Measurements from ENCODE around the gene PIGQ.

Gene PIGQ

DNA sequence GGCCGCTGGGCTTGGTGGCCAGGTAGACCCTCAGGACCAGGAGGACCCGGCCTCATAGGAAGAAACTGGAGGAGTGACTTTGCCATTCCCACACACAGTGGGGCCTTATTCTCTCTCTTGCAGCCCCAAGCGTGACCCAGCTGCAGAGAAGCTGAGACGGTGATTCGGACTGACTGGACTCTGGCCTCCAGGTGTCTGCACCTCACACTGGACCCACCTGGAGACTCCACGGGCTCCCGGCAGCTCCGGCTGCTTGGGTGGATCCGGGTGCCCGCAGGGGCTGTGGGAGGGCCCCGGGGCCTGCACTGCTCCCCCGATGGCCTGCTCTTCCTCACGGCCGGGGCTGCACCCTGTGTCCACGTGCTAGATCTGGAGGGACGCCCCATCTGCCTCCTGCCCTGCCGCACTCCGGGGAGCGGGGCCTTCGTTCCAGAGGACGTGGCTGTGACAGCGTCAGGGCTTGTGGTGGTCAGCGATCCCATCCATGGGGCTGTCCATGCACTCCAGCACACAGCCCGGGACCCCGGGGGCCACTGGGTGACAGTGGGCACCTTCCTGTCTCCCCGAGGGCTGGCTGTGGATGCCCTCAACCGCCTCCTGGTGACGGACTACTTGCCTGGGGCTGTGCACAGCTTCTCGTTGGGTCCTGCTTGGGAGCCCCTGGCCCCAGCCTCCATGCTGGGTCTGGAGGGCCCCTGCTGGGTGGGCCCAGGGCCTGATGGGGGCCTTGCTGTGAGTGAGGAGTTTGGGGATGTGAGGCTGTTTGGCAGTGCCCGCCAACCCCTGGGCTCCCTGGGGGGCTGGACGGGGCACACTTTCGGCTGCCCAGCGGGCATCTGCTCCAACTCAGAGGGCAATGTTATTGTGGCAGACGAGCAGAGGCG lies 2.2 kb upstream of the PIGQ start:
- DNase-seq (ENCODE audit: low read depth in 1 of 2, low spot score in 1 of 2), result no peak

DNA sequence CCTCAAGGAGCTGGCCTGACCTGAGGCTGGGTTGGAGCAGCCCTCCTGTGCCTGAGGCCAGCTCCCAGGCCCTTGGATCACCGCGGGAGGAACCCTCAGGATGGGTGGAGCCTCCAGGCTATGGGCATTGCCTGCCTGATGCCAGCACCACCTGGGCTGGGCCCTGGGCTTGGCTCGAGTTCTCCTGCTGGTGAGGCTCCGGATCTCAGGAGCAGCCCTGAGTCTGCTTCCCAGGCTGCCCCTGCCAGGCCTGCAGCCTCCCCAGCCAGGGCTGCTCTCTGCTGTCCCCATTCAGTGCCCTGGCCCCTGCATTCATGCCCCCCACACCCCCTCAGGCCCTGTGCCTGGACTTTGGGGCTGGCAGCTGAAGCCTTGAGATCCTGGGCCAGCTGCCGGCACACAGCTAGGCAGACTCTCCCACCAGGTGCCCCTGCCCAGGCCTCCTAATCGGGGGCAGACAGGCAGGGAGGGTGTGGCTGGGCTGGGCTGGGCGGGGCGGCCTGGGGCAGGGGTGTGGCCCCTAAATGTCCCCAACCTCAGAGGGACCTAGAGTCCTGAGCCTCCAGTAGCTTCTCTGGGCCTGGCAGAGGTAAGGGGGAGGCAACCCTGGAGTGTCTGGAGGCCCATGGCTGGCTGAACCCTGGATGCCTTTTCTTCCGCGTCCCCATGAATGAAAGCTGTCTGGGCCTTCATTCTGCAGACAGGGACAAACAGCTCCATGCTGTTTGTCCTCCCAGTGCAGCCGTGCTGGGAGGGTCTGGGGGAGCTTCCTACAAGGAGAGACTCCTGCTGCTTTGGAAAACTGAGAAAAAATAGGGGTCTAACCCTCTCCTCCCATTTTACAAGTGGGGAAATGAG lies 1.1 kb upstream of the PIGQ start:
- no peak for DNase-seq (ENCODE audit: low read depth in 1 of 2, low spot score in 1 of 2)

DNA sequence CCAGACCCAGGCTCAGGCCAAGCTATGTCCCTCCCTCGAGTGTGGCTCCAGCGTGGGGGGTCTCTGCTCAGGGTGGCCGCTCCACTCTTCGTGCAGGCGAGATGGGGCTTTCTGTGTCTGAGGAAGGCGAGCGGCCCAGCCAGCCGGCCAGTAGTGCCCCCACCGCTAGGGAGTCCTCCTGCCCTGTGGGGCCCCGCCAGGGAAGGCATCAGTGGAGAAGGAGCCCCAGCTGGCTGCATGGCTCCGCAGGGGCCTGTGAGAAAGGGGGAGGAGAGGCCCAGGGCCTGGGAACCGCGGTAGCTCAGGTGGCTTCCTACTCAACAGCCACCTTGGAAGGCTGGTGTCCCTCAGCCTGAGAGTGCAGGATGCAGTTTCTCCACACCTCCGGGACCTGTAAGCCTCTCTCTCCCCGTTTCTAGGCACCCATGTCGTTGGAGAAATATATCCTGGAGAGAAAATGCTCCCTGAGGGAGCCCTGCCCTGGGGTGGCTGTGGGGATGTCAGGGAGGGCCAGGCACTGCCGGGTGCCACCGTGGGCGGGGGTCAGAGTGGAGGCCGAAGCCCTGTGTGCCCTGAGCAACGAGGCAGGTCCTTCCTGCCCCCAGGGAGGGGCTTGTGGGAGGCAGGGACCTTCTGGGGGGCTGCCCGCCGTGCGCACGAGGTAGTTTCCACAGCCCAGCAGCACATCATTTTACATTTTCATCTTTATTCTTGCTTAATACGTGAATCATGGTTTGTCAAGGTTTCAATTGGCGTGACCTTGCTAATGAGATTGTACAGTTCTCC lies 3.3 kb downstream of the PIGQ start:
- DNase-seq (ENCODE audit: low read depth in 1 of 2, low spot score in 1 of 2), result no peak

DNA sequence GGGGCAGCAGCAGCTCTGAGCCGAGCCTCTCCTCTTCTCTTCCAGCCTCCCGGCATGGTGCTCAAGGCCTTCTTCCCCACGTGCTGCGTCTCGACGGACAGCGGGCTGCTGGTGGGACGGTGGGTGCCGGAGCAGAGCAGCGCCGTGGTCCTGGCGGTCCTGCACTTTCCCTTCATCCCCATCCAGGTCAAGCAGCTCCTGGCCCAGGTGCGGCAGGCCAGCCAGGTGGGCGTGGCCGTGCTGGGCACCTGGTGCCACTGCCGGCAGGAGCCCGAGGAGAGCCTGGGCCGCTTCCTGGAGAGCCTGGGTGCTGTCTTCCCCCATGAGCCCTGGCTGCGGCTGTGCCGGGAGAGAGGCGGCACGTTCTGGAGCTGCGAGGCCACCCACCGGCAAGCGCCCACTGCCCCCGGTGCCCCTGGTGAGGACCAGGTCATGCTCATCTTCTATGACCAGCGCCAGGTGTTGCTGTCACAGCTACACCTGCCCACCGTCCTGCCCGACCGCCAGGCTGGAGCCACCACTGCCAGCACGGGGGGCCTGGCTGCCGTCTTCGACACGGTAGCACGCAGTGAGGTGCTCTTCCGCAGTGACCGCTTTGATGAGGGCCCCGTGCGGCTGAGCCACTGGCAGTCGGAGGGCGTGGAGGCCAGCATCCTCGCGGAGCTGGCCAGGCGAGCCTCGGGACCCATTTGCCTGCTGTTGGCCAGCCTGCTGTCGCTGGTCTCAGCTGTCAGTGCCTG lies 4.4 kb downstream of the PIGQ start:
- no peak for DNase-seq (ENCODE audit: low read depth in 1 of 2, low spot score in 1 of 2)

DNA sequence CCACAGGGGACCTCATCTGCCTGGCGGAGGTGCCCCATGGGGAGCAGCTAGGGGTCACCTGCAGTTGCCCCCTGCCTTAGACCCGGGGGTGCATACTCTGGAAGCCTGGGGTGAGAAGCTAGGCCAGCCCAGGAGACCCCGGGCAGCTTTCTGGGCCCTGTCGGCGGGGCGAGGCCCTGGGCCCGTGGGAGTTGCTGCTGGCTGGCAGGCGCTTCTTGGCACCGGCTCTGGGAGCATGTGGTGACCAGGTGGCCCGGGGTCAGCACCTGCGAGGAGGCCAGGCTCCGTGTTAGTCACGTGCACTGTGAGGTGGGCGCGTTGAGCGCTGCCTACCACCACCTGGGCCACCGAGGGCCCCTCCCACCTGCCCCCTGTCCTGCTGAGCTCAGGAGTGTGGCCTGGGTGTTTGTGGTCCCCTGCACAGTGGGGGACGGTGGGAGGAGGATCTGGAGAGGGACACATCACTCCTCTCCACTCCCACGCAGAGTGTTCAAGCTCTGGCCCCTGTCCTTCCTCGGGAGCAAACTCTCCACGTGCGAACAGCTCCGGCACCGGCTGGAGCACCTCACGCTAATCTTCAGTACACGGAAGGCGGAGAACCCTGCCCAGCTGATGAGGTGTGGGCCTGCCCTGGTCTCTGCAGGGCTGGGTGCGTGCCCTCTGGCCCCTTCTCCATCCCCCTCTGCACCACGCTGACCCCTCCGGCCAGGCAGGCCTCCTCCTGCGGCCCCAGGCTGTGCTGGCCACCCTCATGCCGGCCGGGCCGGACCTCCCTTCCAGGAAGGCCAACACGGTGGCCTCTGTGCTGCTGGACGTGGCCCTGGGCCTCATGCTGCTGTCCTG lies 5.8 kb downstream of the PIGQ start:
- no peak for DNase-seq (ENCODE audit: low read depth in 1 of 2, low spot score in 1 of 2)

DNA sequence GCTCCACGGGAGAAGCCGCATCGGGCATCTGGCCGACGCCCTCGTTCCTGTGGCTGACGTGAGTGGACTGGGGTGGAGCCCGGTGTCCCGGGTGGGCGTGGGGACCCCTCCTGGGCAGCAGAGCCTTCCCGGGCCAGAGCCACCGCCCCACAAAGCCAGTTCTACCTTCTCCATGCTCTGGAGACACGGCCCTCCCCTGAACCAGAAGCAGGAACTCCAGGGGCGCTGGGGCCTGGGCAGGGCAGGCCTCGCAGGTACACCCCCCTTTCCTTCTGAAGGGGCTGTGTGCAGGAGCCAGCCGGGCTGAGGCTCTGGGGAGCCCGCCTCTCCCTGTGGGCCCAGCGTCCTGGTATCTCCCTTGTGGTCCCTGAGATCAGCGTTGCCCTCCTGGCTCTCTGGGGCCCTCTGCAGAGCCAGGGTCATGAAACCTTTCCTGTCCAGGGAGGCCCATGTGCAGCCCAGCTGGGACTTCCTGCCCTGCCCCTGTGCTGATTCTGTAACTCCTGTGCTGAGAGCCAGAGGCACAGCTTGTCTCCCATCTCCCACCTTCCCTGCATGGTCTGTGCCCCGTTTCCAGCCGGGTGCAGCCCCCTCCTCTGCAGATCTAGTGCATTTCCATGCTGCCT lies 6.5 kb downstream of the PIGQ start:
- DNase-seq (ENCODE audit: low read depth in 1 of 2, low spot score in 1 of 2), result no peak

DNA sequence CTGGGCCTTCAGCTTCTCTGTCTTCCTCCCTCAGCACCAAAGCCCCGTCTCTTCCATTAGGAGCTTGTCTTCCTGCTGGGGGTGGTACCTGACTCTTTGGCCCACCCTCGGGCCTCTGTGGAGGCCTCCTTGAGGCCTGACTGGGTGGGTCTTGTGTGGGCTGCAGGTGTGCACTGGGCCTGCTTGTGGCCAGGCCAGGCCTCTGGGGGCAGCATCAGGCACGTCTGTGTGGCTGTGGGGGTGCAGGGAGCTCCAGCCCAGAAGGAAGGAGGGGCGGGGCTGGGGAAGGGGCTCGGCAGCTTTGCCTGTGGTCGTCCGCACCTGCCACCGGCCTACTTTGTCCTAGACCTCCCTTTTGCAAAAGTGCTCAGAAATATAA lies 7.0 kb downstream of the PIGQ start:
- no peak for DNase-seq (ENCODE audit: low read depth in 1 of 2, low spot score in 1 of 2)

DNA sequence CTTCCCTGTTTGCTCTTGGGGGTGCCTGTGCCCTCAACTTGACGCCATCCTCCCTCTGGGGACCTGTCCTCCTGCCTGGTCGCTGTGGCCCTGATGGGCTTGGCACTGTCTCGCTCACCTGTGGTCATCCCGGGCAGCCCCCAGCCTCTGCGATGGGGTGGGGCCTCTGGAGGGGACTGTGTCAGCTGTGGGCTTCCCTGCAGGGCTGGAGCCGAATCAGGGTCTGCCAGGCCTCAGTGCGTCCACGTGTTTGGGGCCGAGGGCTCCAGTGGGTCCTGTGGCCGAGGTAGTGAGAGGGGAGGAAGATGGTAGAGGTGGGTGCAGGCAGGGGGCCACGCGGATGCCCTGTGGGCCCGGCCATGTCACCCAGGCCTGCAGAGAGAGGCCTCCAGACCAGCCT lies 8.0 kb downstream of the PIGQ start:
- no peak for DNase-seq (ENCODE audit: low read depth in 1 of 2, low spot score in 1 of 2)

DNA sequence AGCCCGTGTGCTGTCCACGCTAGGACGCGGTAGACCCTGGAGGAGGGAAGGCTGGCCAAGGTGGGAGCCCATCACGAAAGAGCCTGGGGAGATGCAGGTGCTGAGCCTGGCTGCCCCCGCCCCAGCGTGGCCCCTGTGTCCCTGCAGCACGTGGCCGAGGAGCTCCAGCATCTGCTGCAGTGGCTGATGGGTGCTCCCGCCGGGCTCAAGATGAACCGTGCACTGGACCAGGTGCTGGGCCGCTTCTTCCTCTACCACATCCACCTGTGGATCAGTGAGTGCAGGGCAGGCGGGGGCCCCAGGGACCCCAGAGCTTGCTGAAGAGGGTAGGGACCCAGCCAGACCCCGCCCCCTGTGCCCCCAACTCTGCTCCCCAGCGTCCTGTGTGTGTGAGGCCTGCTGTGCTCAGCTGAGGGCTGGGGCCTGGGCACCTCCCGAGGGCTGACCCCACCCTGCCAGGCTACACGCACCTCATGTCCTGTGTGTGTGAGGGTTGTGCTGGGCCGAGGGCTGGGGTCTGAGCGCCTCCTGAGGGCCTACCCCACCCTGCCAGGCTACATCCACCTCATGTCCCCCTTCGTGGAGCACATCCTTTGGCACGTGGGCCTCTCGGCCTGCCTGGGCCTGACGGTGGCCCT lies 8.6 kb downstream of the PIGQ start:
- no peak for DNase-seq (ENCODE audit: low read depth in 1 of 2, low spot score in 1 of 2)

DNA sequence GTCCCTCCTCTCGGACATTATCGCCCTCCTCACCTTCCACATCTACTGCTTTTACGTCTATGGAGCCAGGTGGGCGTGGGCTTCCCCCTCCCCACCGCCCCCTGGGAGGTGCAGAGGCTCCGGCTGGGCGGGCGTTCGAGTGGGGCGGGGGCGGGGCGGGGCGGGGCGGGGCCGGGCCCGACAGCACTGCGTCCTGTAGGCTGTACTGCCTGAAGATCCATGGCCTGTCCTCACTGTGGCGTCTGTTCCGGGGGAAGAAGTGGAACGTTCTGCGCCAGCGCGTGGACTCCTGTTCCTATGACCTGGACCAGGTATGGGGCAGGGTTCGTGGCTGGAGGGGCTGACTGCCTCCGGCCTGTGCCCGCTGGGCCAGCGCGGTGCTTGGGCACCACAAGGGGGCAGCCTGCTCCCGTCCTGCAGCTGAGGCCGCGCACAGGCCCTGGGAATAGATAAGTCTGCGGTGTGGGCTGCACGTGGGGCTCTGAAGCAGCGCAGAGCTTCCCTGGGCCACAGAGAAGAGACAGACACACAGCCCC lies 9.2 kb downstream of the PIGQ start:
- DNase-seq (ENCODE audit: low read depth in 1 of 2, low spot score in 1 of 2), result peak in 1 of 2 donors; percentile 32

DNA sequence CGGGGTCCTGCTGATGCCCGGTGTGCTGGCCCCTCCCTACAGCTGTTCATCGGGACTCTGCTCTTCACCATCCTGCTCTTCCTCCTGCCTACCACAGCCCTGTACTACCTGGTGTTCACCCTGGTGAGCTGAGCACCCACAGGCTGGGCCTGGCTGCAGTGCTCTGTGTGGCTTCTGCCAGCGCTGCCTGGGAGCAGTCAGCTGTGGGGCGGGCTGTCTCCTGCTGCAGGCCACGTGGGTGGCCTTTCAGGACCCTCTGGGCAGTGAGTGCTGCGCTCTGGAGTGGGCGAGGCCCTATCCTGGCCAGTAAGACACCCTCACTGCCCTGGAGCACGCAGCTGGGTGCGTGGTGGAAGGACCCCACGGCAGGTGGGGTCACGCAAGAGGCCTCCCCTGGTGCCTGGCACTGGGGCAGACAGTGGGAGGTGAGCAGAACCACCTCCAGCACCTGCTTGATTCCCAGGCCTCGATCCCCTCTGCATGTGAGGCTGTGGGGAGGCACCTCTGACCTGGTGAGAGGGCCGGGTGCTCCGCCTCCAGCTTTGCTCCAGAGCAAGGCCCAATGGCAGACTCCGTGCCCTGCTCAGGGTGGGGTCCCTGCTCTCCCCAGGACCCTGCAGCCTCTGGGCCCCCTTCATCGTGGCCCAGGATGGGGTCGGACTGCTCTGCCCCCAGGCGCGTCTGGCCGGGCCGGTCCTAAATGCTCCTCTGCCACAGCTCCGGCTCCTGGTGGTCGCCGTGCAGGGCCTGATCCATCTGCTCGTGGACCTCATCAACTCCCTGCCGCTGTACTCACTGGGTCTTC lies 10.6 kb downstream of the PIGQ start:
- no peak for DNase-seq (ENCODE audit: low read depth in 1 of 2, low spot score in 1 of 2)

DNA sequence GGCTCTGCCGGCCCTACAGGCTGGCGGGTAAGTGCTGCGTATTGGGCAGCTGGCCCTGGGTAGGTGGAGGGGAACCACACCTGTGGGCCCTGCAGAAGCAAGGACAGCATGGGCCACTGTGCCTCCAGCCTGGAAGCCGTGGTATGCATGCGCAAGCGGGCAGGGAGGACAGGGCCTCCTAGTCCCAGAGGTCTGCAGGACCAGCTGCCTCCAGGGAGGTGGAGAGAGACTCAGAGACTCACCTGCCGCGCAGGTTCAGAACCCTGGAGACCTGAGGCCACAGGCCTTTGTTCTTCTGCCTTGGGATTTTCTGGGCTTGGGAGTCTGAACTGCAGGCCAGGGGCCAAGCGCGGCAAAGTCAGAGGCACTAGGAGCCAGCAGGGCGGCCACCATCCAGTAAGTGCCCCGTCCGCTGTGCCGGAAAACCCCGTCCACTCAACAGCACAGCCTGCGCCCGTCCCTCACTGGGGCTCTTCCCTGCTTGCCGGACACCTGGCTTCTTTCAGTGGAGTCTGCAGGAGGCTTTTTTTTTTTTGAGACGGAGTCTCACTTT lies 11.3 kb downstream of the PIGQ start:
- no peak for DNase-seq (ENCODE audit: low read depth in 1 of 2, low spot score in 1 of 2)

DNA sequence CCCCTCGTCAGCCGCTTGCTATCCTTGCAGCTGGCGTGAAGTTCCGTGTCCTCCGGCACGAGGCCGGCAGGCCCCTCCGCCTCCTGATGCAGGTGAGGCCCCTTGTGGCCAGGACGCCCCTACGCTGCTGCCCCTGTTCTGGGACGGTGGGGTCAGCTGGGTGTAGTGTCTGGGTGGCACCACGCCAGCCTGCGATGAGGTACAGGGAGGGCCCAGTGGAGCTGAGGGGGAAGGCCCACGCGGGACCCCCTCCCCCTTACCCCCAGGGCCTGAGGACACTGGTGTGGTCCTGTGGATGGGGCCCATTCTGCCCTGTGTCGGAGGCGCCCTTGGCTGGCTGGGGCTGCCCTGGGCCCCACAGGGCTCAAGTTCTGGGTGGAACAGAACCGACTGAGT lies 12.4 kb downstream of the PIGQ start:
- DNase-seq (ENCODE audit: low read depth in 1 of 2, low spot score in 1 of 2), result no peak

DNA sequence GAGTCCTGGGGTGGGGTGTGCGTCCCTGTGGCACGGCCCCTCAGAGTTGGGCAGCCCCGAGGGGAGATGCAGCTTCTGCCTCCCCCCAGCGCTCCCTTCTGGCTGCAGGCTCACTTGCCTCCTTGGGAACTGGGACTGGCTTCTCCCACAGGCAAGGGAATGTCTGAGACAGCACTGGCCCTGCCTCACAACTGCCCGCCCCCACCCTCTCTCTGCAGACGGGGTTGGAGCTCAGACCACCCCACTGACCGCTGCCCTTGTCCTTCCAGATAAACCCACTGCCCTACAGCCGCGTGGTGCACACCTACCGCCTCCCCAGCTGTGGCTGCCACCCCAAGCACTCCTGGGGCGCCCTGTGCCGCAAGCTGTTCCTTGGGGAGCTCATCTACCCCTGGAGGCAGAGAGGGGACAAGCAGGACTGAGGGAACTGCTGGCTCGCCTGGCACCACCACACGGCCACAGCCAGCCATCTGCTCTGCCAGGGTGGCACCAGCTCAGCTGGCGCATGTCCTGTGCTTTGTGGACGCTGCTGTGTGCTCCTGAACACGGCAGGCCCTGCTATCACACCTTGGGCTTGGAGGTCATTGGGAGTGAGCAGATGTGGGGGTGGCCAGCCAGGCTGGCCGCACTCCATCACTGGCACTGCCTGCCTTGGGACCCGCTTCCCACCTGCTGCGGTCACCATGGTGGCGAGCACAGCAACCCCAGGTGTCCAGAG lies 13.0 kb downstream of the PIGQ start:
- no peak for DNase-seq (ENCODE audit: low read depth in 1 of 2, low spot score in 1 of 2)

DNA sequence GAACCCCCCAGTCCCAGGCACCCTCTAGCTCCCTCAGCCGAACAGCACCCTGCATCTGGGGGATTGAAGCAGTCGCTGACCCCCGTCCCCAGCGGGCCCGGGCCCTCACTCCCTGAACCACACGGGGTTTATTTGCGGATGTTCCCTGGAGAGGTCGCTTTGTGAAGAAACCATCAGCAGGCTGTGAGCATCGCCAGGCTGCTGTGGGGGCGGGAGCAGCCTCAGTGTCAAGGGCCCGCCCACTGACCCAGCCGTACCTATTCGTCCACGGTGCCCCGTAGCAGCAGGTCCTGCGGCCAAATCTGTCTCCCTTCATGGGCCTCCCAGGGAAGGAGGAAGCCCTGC lies 13.7 kb downstream of the PIGQ start:
- DNase-seq (ENCODE audit: low read depth in 1 of 2, low spot score in 1 of 2), result no peak

DNA sequence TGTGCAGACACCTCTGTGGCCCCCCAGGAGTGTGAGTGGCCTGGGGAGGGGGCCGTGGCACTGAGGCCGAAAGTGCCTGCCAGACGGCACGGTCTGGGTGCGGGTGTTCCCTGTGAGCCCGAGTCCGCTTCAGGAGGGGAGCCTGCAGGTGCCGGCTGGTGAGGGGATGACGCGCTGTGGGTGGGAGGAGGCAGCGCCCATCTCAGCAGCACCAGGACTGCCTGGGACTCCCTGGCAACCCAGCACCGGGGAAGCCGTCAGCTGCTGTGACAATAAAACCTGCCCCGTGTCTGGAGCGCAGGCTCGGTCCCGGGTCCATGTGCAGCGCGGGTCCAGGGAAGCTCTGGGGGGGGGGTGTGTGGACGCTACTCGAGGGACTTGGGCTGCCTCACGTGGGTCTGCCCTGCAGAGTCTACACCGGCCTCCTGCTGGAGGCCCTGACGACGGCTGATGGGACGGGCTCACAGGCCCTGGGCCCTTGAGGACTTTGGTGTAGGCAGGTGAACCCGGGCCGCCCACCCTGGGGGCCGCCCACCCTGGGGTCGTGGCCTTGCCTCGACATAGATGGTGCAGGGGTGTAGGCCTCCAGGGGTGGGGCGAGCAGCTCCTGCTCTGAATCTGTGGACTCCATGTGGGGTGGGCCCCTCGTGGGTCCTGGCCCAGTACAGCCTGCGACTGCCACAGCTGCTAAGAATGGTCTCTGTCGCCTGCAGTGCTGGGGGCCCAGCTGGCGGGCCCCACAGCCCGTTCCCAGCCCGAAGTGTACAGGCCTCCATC lies 14.2 kb downstream of the PIGQ start:
- DNase-seq (ENCODE audit: low read depth in 1 of 2, low spot score in 1 of 2), result no peak

Data from activated T-helper 1 cell treated with anti-CD3 and anti-CD28 coated beads, Interleukin-2, amount 50 U/mL, for 16 hours (primary cell).